Esophagus squamous epithelium (tissue), 4 donors: ENCODE measurements around the gene OR6S1.

Source experiments
- CTCF ChIP-seq, 6 experiments: fragments of 450-650 bp in 4 of 6; fragments of 200-600 bp in 2 of 6; sonication (generic) in 2 of 6; IDR thresholded peaks; one replicate each; pipeline ENCODE4 v1.5.1; 2016 to 2019; ENCODE audit warnings: antibody characterized with exemption in 6 of 6, mild to moderate bottlenecking in 4 of 6, moderate library complexity in 4 of 6
- POLR2A ChIP-seq, 4 donors: fragments of 450-650 bp; IDR thresholded peaks; one replicate each; pipeline ENCODE4 v1.6.1; 2017; ENCODE audit warnings: antibody characterized with exemption in 4 of 4, mild to moderate bottlenecking in 4 of 4, moderate library complexity in 3 of 4

DNA sequence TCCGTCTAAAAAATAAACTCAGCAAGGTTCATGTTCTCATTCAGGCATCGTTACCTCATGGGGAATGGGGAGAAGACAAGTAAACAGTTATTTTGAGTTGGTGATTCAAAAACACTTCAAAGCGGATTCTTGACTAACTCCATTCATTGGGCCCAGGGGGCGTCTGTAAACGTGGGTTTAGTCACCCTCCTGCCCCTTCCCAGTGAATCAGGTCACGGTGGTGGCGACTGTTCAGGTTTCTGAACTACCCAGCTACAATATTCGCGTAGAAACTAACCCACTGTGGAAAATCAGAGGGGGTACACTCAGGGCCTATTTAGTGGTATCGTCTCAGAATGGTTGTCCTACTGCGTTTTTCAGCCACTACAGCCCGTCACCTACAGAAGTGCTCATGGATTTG, 15.2 kb downstream of the OR6S1 start:
- no peak for TF ChIP-seq CTCF (IDR thresholded peaks at IDR 0.05)
- TF ChIP-seq POLR2A (IDR thresholded peaks at IDR 0.05) = no peak
